ENCODE results near the gene FOXL3.
"Not testable (repeated sequence)": the region's sequence is repeated elsewhere in the genome, so short reads cannot be mapped to it uniquely, and the experiment has no call there.

The FOXL3 gene

GRCh38 chr7:292226-292625, 2.3 kb downstream of the FOXL3 start:
- no peak for DNase-seq

DNA sequence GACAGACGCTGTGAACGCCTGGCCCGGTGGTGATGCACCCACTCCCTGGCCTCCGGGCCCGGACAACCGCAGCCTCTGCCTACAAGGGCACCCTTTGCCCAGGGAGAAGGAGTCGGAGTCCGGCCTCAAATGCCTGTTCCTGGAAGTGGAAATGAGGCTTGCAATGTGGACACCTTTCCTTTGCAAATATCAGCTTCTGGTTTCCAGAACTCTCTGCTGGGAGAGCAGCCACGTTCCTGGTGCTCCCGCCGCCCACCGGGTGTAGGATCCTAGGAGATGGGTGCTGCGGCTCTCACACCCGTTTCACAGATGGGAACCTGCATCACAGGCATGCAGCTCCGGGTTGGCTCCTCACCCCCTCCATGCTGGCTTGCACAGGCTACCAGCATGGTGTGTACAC, 2.9 kb downstream of the FOXL3 start:
- no peak for DNase-seq

DNA sequence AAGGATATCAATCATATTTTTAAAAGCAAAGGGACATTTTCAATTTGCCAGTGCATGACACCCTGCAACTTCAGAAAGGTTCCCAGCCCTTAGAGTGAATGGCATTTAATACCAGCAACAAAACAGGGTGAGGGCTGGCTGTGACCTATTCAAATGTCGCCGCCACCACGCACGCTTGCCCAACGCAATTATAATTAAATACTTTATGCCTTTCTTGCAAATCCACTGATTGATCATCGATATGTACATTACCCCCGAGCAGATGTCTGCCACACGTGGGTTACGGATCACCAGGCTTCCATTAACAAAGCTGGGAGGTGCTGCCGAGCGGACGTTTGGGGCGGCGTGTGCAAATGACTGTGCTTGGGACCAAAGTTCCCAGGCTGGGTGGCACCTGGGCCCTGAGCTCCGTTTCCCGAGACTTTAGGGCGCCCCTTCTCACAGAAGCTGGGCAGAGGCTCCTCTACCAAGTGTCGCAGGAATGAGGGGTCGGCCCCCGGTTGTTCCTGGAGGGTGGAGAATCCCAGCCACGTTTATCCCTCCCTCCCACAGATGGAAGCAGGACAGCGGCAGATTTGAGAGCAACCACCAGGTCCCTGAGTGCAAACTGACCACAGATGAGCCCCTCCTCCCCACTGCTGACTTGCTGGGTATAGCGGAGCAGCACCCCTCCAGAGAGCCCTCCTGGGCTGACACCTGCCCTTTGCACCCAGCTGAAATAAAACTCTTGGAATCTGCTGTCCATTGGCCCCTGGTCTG, 3.9 kb downstream of the FOXL3 start:
- no peak for DNase-seq

DNA sequence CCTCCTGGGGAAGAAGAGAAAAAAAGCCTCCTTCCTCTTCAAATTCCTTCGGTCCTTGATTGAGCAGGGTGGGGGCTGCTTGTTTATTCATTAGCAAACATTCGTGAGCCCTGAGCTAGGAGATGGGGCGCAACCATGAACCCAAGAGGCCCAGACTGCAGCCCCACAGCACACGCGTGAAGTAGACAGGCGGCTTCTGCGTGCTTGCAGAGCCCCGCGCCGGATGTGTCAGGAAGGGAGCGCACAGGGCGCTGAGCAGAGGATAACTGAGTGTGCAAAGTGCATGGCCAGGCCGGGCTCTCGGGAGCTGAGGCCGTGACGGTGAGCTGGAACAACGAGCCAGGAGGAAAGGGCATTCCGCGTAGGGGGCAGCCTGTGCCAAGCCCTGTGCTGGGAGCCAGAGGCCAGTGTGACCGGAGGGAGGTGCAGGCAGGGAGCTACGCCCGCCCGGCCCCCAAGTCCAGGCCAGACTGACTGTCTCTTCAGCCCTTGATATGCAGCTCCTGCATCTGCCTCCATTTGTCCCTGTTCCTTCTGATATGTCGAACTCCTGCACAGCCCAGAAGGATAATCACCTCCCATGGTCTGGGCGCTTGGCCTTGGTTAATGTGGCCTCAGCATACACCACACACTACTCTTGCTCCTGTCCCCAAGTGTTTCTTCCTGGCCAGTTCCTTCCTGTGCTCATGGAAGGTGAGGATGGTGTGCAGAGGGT, 4.6 kb downstream of the FOXL3 start:
- no peak for DNase-seq

- DNase-seq = no peak
Observed at GRCh38 chr7:295155-296154, 5.5 kb downstream of the FOXL3 start.

- no peak for DNase-seq
Observed at GRCh38 chr7:296373-296945, 6.5 kb downstream of the FOXL3 start.

DNA sequence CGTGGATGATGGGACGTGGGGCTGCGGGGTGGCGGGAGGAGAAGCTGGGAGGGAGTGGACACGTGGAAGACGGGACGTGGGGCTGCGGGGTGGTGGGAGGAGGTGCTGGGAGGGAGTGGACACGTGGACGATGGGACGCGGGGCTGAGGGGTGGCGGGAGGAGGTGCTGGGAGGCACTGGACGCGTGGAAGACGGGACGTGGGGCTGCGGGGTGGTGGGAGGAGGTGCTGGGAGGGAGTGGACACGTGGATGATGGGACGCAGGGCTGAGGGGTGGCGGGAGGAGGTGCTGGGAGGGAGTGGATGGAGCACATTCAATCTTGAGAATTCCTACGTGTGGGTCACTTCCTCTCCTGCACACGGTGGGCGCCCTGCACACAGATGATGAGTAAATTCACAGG, 7.2 kb downstream of the FOXL3 start:
- DNase-seq = not testable (repeated sequence)

DNA sequence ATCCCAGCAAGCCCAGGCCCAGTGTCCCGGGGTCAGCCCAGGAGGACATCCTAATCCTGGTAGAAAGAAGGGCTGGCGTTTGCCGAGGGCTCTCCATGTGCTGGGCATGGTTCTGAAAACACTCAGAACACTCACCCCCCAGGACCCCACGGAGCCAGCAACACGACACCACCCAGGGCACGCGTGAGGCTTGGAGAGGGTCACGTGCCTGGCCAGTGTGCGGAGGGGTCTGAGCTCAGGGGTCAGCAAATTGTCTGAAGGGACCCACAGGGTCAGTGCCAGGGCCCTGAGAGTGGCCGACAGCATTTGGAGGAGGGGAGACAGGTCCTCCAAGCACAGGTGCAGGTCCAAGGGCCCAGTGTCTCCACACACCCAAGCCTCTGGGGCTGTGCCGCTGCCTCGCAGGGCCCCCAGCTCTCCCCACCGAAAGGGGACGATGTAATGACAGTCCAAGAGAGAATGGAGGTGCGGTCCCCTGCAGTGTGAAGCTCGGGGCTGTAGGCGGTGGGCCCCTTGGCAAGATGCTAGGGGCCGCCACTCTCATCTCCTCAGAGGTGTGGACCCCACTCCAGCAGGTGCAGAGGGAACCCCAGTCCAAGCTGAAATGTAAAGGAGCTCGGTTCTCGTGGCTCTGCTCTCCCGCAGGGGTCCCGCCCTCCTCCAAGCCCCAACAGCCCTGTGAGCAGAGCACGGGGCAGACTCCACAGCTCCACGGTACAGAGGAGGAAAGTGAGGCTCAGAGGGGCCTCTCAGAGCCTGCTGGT, 7.8 kb downstream of the FOXL3 start:
- no peak for DNase-seq

DNA sequence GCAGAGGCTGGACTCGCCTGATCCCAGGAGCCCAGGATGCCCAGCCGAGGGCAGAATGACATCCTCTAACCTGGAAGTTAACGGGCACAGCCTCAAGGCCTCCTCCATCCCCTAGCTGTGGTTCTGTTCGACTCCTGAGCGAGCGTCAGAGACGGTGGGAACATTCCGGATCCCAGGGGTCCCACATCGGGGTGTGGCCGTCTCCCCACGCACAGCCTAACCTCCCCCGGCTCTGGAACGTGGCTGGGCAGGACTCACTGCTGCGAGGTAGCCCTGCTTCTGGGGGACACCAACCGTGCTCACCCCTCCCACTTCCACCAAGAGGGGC, 8.4 kb downstream of the FOXL3 start:
- no peak for DNase-seq

- no peak for DNase-seq
Observed at GRCh38 chr7:298743-299142, 8.8 kb downstream of the FOXL3 start.

GRCh38 chr7:299169-299568, 9.2 kb downstream of the FOXL3 start:
- no peak for DNase-seq

GRCh38 chr7:299628-300027, 9.7 kb downstream of the FOXL3 start:
- no peak for DNase-seq

DNA sequence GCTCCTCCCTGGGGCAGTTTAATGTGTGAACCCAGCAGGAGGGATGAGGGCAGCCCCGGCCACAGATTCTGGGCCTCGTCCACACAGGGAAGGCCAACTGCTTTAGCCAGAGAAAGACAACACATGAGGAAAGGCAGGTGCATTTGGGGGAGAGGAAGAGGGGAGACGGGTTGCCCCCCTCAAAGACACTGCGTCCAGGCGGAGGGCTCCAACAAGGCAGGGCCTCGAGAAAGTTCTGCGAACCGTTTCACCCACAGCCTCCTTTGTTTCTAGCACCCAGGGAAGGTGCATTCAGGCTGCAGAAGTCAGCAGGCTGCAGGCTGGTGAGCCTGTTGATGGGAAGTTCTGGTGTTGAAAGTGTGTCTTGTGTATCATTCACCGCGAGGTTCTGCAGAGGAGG, 10.1 kb downstream of the FOXL3 start:
- no peak for DNase-seq

- DNase-seq = no peak
Observed at GRCh38 chr7:300546-301290, 10.7 kb downstream of the FOXL3 start.

- no peak for DNase-seq
Observed at GRCh38 chr7:301291-302053, 11.5 kb downstream of the FOXL3 start.

DNA sequence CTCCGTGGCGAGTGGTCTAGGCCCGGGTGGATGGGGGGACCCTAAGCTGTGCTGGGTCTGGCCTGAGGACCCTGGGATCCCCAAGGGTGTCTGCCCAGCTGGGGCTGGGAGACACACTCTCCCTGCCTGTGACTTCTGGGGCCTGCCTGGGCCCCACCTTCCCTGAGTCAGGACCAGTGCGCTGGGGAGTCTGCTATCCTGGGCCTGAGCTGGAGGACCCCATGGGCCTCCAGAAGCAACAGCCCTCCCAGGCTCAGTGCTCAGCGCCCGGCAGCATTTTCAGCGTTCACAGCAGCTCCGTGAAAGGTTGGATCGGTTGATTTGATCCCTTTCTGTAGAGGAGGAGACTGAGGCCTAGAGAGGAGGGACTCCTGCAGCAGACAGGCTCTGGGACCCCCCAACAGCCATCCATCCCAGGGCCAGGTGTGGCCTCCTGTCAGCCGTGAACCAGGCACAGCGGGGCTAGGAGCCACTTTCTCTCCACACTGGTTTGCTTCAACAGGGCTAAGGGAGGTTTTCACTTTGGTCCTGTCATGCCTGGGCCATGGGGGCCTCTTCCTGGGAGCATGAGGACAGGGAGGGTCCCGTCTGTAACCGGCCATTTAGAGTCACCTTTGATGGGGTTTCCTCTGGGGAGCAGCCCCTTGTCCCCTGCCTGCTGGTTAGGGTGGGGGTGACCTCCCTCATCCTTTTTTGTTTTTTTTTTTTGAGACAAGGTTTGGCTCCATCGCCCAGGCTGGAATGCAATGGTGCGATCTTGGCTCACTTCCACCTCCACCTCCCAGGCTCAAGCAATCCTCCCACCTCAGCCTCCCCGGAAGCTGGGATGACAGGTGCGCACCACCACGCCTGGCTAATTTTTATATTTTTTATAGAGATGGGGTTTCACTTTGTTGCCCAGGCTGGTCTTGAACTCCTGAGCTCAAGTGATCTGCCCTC, 12.4 kb downstream of the FOXL3 start:
- DNase-seq = no peak

GRCh38 chr7:303425-303824, 13.5 kb downstream of the FOXL3 start:
- no peak for DNase-seq

GRCh38 chr7:303884-304573, 14.1 kb downstream of the FOXL3 start:
- no peak for DNase-seq
